Liver (tissue), 3 donors: ENCODE data around the gene ACOXL.

ENCODE experiments used
- CTCF ChIP-seq: fragments of 150-350 bp; IDR thresholded peaks from 2 replicates; pipeline ENCODE4 v1.5.1; 2017; ENCODE audit warnings: improper control_type of control experiment, low read depth, low read length; ENCODE audit not compliant: missing input control
- EGR1 ChIP-seq, 2 donors: IDR thresholded peaks; 2 replicates each; pipeline ENCODE4 v1.6.1; 2016 to 2018; ENCODE audit warnings: antibody characterized with exemption in 2 of 2, low read depth in 2 of 2
- HNF4A ChIP-seq, 2 donors: conservative IDR thresholded peaks; 2 replicates each; pipeline ENCODE4 v1.6.1; 2016; ENCODE audit warnings: antibody characterized with exemption in 2 of 2, mild to moderate bottlenecking in 2 of 2
- JUND ChIP-seq, 2 donors: IDR thresholded peaks; 2 replicates each; pipeline ENCODE4 v1.6.1; 2016; ENCODE audit warnings: antibody characterized with exemption in 2 of 2
- NR2F2 ChIP-seq: IDR thresholded peaks from 2 replicates; pipeline ENCODE4 v1.6.1; 2016; ENCODE audit warnings: antibody characterized with exemption
- REST ChIP-seq: IDR thresholded peaks from 2 replicates; pipeline ENCODE4 v1.6.1; 2016; ENCODE audit warnings: antibody characterized with exemption, mild to moderate bottlenecking
- RXRA ChIP-seq, 2 donors: IDR thresholded peaks; 2 replicates each; pipeline ENCODE4 v1.6.1; 2017 to 2018; ENCODE audit warnings: antibody characterized with exemption in 2 of 2, mild to moderate bottlenecking in 1 of 2
- SP1 ChIP-seq: IDR thresholded peaks from 2 replicates; pipeline ENCODE4 v1.6.1; 2018; ENCODE audit warnings: antibody characterized with exemption, mild to moderate bottlenecking
- TAF1 ChIP-seq: conservative IDR thresholded peaks from 2 replicates; pipeline ENCODE4 v1.6.1; 2016; ENCODE audit warnings: antibody characterized with exemption, mild to moderate bottlenecking
- YY1 ChIP-seq: IDR thresholded peaks from 2 replicates; pipeline ENCODE4 v1.6.1; 2016; ENCODE audit warnings: antibody characterized with exemption, mild to moderate bottlenecking
- donor health status: healthy.
- donor health status: healthy.

- TF ChIP-seq CTCF (no peak), YY1 (no peak), NR2F2 (no peak), SP1 (no peak), EGR1 (IDR thresholded peaks at IDR 0.05; ENCODE audit: low read depth in 2 of 2) (no peak), REST (no peak), RXRA (IDR thresholded peaks at IDR 0.05) (no peak), TAF1 (no peak), HNF4A (conservative IDR thresholded peaks at IDR 0.05) (peak; percentile 16 to 46), JUND (IDR thresholded peaks at IDR 0.05) (no peak)
These were observed 159.3 kb downstream of the ACOXL start for GRCh38 chr2:110891626-110892025.
